Activated T-cell treated with anti-CD3 and anti-CD28 coated beads, Interleukin-2, amount 50 U/mL, for 24 hours (primary cell): Measurements from ENCODE around the gene IL1RAP.
"Not testable (repeated sequence)": the region's sequence is repeated elsewhere in the genome, so short reads cannot be mapped to it uniquely, and the experiment has no call there.

ENCODE experiments used
- DNase-seq: peaks from one replicate; pipeline ENCODE4 v3.0.0-alpha.2; 2020
- H3K27ac Mint-ChIP-seq: 2 replicates; pipeline ENCODE4 v1.8.0; 2020; ENCODE audit warnings: mild to moderate bottlenecking, mixed read lengths
- H3K27me3 Mint-ChIP-seq: 2 replicates; pipeline ENCODE4 v1.8.0; 2020; ENCODE audit warnings: mixed read lengths
- H3K36me3 Mint-ChIP-seq: 2 replicates; pipeline ENCODE4 v1.8.0; 2020; ENCODE audit warnings: low read depth, mixed read lengths
- H3K4me1 Mint-ChIP-seq: 2 replicates; pipeline ENCODE4 v1.8.0; 2020; ENCODE audit warnings: low read depth, mixed read lengths
- H3K4me3 Mint-ChIP-seq: 2 replicates; pipeline ENCODE4 v1.8.0; 2020; ENCODE audit warnings: mild to moderate bottlenecking, moderate library complexity, mixed read lengths
- H3K9me3 Mint-ChIP-seq: 2 replicates; pipeline ENCODE4 v1.8.0; 2020; ENCODE audit warnings: mixed read lengths

Gene IL1RAP, protein sequence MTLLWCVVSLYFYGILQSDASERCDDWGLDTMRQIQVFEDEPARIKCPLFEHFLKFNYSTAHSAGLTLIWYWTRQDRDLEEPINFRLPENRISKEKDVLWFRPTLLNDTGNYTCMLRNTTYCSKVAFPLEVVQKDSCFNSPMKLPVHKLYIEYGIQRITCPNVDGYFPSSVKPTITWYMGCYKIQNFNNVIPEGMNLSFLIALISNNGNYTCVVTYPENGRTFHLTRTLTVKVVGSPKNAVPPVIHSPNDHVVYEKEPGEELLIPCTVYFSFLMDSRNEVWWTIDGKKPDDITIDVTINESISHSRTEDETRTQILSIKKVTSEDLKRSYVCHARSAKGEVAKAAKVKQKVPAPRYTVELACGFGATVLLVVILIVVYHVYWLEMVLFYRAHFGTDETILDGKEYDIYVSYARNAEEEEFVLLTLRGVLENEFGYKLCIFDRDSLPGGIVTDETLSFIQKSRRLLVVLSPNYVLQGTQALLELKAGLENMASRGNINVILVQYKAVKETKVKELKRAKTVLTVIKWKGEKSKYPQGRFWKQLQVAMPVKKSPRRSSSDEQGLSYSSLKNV

GRCh38 chr3:190513409-190514370, at the start of gene IL1RAP:
Gene IL1RAP, plus strand, starts transcription at chr3:190514085. Its CDS starts 50,205 bp downstream, at chr3:190564290.
- DNase-seq, result peak; percentile 92
- Mint-ChIP-seq H3K27me3 (no peaks in the 10 kb centered on the region), H3K27ac (peak within 1 kb of the TSS; percentile 93), H3K4me3 (peak within 1 kb of the TSS; percentile 91), H3K9me3 (peaks cover 2% of the 10 kb centered on the region), H3K36me3 (peaks cover 17% of the 10 kb centered on the region), H3K4me1 (peaks cover 42% of the 10 kb centered on the region)

DNA sequence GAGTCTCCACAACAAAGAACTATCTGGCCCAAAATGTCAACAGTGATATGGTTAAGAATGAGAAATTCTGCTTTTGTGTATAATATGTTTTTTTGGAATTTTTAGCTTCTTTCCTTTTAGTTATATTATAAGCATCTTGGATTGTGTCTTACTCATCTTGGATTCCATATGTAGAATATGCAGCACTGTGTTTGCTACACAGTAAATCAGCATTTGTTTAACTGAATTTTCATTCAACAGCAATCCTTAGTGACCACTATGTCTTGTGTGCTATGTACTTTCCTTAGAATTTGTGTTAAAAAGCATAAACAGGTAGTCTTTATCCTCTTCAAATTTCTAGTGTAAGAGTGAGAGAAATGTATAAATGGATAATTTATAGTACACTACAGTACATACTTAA, 46.0 kb upstream of the IL1RAP start:
- peaks cover 49% of the 10 kb centered on the region for H3K27me3 Mint-ChIP-seq
- DNase-seq, result no peak
- H3K4me3 Mint-ChIP-seq, result no peak overlapping the region
- no peaks in the 10 kb centered on the region for H3K4me1 Mint-ChIP-seq
- H3K36me3 Mint-ChIP-seq, result no peaks in the 10 kb centered on the region
- H3K9me3 Mint-ChIP-seq, result peaks cover 17% of the 10 kb centered on the region
- no peak overlapping the region for H3K27ac Mint-ChIP-seq

DNA sequence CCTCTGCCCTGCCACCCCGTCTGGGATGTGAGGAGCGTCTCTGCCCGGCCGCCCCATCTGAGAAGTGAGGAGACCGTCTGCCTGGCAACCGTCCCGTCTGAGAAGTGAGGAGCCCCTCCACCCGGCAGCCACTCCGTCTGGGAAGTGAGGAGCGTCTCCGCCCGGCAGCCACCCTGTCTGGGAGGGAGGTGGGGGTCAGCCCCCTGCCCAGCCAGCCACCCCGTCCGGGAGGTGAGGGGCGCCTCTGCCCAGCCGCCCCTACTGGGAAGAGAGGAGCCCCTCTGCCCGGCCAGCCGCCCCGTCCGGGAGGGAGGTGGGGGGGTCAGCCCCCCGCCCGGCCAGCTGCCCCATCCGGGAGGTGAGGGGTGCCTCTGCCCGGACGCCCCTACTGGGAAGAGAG, 40.6 kb upstream of the IL1RAP start:
- H3K4me1 Mint-ChIP-seq, H3K27ac Mint-ChIP-seq, H3K4me3 Mint-ChIP-seq, DNase-seq, H3K36me3 Mint-ChIP-seq: not testable (repeated sequence)
- Mint-ChIP-seq H3K27me3 (peaks cover 26% of the 10 kb centered on the region), H3K9me3 (peaks cover 17% of the 10 kb centered on the region)

DNA sequence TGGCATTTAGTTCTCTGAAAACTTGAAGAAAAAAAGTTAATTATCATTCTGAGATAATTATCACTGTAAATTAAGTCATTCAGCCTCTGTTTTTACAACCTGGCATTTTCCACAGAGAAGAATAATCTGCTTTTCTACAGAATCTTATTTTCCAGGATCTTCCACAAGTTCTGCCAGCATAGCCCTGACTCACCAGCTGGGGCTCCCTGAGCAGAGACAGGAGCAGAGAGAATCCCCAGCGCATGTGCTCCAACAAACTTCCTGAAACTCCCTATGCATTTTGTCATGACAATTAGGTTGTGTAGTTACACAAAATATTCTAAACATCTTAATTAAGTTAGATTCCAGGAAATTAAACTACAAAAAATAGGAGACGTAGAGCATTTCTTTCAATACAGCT, 32.1 kb upstream of the IL1RAP start:
- H3K4me3 Mint-ChIP-seq, result no peak overlapping the region
- DNase-seq, result no peak
- H3K9me3 Mint-ChIP-seq, result peaks cover 4% of the 10 kb centered on the region
- no peak overlapping the region for H3K27ac Mint-ChIP-seq
- no peaks in the 10 kb centered on the region for H3K36me3 Mint-ChIP-seq
- peaks cover 27% of the 10 kb centered on the region for H3K27me3 Mint-ChIP-seq
- H3K4me1 Mint-ChIP-seq, result peaks cover 2% of the 10 kb centered on the region

- Mint-ChIP-seq H3K4me3 (no peak overlapping the region), H3K4me1 (peaks cover 14% of the 10 kb centered on the region), H3K27ac (no peak overlapping the region), H3K27me3 (peaks cover 63% of the 10 kb centered on the region), H3K9me3 (peaks cover 4% of the 10 kb centered on the region), H3K36me3 (no peaks in the 10 kb centered on the region)
- DNase-seq, result no peak
Measured at GRCh38 chr3:190485830-190486532, 27.9 kb upstream of the IL1RAP start.

- Mint-ChIP-seq H3K27ac (no peak overlapping the region), H3K4me3 (no peak overlapping the region), H3K9me3 (peaks cover 4% of the 10 kb centered on the region), H3K27me3 (peaks cover 66% of the 10 kb centered on the region), H3K4me1 (peaks cover 19% of the 10 kb centered on the region), H3K36me3 (no peaks in the 10 kb centered on the region)
- no peak for DNase-seq
Measured at GRCh38 chr3:190486533-190486864, 27.4 kb upstream of the IL1RAP start.

DNA sequence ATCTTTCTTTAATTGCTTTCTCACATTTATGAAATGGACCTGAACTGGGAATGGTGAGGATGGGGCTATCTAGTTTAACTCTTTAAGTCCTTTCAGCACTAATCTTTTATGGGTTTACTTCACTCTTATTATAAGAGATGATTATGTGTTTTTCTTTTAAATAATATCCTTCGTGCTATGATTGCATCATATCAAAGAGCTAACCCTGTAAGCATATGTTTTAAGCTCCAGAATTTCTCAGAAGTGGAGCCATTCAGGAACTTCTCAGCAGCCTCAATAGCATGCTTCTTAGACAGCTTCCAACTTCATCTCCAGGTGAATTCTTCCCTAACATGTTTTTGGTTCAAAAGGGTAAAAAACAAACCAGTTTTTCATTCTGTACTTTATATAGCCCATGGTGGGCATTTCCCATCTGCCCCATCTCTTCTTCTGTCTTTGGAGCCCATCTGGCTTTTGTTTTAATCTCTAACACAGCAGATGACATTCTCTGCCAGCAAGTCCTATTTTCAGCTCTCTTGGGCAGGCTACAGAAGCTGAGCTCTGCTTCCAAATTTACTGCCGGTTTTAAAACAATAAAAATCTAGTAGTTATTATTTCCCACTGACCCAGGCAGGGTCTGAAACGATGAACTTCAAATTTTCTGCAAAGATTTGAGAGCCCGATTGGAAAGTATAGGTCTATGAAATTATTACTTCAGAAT, 26.8 kb upstream of the IL1RAP start:
- no peaks in the 10 kb centered on the region for H3K36me3 Mint-ChIP-seq
- no peak for DNase-seq
- H3K27me3 Mint-ChIP-seq, result peaks cover 63% of the 10 kb centered on the region
- peaks cover 4% of the 10 kb centered on the region for H3K9me3 Mint-ChIP-seq
- peaks cover 25% of the 10 kb centered on the region for H3K4me1 Mint-ChIP-seq
- H3K4me3 Mint-ChIP-seq, result no peak overlapping the region
- H3K27ac Mint-ChIP-seq, result no peak overlapping the region

- H3K36me3 Mint-ChIP-seq, result no peaks in the 10 kb centered on the region
- H3K4me1 Mint-ChIP-seq, result peaks cover 37% of the 10 kb centered on the region
- peak overlapping the region; percentile 34 for H3K27ac Mint-ChIP-seq
- H3K27me3 Mint-ChIP-seq, result peaks cover 80% of the 10 kb centered on the region
- H3K9me3 Mint-ChIP-seq, result no peaks in the 10 kb centered on the region
- peak; percentile 60 for DNase-seq
- no peak overlapping the region for H3K4me3 Mint-ChIP-seq
Measured at GRCh38 chr3:190491533-190492054, 22.3 kb upstream of the IL1RAP start.

- Mint-ChIP-seq H3K36me3 (no peaks in the 10 kb centered on the region), H3K27me3 (peaks cover 80% of the 10 kb centered on the region), H3K4me1 (peaks cover 37% of the 10 kb centered on the region), H3K4me3 (no peak overlapping the region), H3K9me3 (no peaks in the 10 kb centered on the region), H3K27ac (no peak overlapping the region)
- DNase-seq, result no peak
Measured at GRCh38 chr3:190492129-190492528, 21.8 kb upstream of the IL1RAP start.

- H3K4me3 Mint-ChIP-seq, result no peak overlapping the region
- H3K9me3 Mint-ChIP-seq, result no peaks in the 10 kb centered on the region
- peaks cover 80% of the 10 kb centered on the region for H3K27me3 Mint-ChIP-seq
- peaks cover 37% of the 10 kb centered on the region for H3K4me1 Mint-ChIP-seq
- no peak for DNase-seq
- H3K27ac Mint-ChIP-seq, result no peak overlapping the region
- H3K36me3 Mint-ChIP-seq, result no peaks in the 10 kb centered on the region
Measured at GRCh38 chr3:190492966-190493365, 20.9 kb upstream of the IL1RAP start.

GRCh38 chr3:190494907-190495306, 19.0 kb upstream of the IL1RAP start:
- peaks cover 76% of the 10 kb centered on the region for H3K27me3 Mint-ChIP-seq

DNA sequence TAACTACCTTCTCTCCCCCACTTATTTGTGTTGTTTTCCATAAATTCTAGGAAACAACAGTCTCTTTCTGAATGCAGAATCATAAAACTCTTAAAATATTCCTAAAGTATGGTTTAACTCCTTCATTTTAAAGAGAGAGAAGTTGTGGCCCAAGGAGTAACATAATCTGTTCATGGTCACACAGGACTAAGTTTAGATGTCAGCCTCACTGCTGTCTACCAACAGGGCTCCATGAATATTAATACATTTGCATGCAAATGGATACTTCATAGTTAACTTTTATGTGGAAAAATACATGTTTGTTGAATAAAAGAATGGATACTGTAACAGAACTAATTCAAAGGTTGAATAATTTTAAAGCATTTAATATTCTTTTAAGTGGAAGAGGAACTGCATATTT, 18.5 kb upstream of the IL1RAP start:
- Mint-ChIP-seq H3K4me3 (no peak overlapping the region), H3K36me3 (no peaks in the 10 kb centered on the region), H3K27me3 (peaks cover 74% of the 10 kb centered on the region), H3K4me1 (peaks cover 28% of the 10 kb centered on the region), H3K27ac (no peak overlapping the region), H3K9me3 (no peaks in the 10 kb centered on the region)
- no peak for DNase-seq

More at GRCh38 chr3:190494907-190495306, 19.0 kb upstream of the IL1RAP start:
- Mint-ChIP-seq H3K9me3 (no peaks in the 10 kb centered on the region), H3K4me3 (no peak overlapping the region), H3K36me3 (no peaks in the 10 kb centered on the region), H3K27ac (no peak overlapping the region), H3K4me1 (peaks cover 30% of the 10 kb centered on the region)
- no peak for DNase-seq

DNA sequence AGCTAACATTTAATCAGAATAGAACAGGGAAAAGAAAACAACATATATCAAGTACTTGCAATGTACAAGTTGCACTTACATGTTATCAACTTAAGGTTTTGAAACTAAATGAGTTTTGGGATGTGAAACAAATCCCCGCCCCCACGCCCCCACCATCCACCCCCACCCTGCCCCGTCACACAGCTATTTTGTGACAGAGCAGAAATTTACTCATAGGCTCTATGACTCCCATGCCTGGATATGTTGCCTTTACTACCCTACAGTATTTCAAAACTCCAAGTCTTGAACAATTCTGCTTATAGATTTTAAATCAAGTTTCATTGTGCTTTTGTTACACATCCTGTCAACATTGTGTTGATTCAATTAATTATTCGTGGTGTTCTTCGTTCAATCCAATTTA, 18.1 kb upstream of the IL1RAP start:
- Mint-ChIP-seq H3K4me1 (peaks cover 26% of the 10 kb centered on the region), H3K4me3 (no peak overlapping the region), H3K27ac (no peak overlapping the region), H3K27me3 (peaks cover 73% of the 10 kb centered on the region), H3K9me3 (no peaks in the 10 kb centered on the region), H3K36me3 (no peaks in the 10 kb centered on the region)
- no peak for DNase-seq
